Activated CD8-positive, alpha-beta T cell treated with anti-CD3 and anti-CD28 coated beads for 36 hours (primary cell): ENCODE data around the gene C11orf42. TPM values are rescaled to one million over a fixed set of nuclear protein-coding genes. Genes with fewer than 3 reads are reported as not detected.

ENCODE experiments used
- ATAC-seq: fragments of 200-7000 bp; cut with Tn5 transposase; one replicate; pipeline ENCODE4 v1.10.0; 2021; ENCODE audit warnings: mild to moderate bottlenecking, moderate library complexity
- CTCF ChIA-PET: fragments of 350-600 bp; sonication (Branson Sonifier 250); formaldehyde crosslinking; loops from one replicate; lab custom pipeline; 2021; ENCODE audit warnings: antibody characterized with exemption; lab: Charles Lee
- POLR2A ChIA-PET: fragments of 350-600 bp; sonication (Branson Sonifier 250); formaldehyde crosslinking; loops from one replicate; lab custom pipeline; 2021; ENCODE audit warnings: antibody characterized with exemption; lab: Charles Lee
- DNase-seq: peaks from one replicate; pipeline ENCODE4 v3.0.0-alpha.2; 2020
- H3K27ac Mint-ChIP-seq: one replicate; pipeline ENCODE4 v1.8.0; 2021; ENCODE audit warnings: mild to moderate bottlenecking, mixed read lengths
- H3K27me3 Mint-ChIP-seq: one replicate; pipeline ENCODE4 v1.8.0; 2021; ENCODE audit warnings: mixed read lengths
- H3K36me3 Mint-ChIP-seq: one replicate; pipeline ENCODE4 v1.8.0; 2021; ENCODE audit warnings: low read depth, mixed read lengths
- H3K4me1 Mint-ChIP-seq: one replicate; pipeline ENCODE4 v1.8.0; 2021; ENCODE audit warnings: low read depth, mixed read lengths
- H3K4me3 Mint-ChIP-seq: one replicate; pipeline ENCODE4 v1.8.0; 2021; ENCODE audit warnings: mild to moderate bottlenecking, moderate library complexity, mixed read lengths
- H3K9me3 Mint-ChIP-seq: one replicate; pipeline ENCODE4 v1.8.0; 2021; ENCODE audit warnings: mixed read lengths
- CTCF ChIP-seq: fragments of 200-600 bp; IDR thresholded peaks from one replicate; pipeline ENCODE4 v1.8.0; 2022; ENCODE audit warnings: antibody characterized with exemption, mild to moderate bottlenecking
- intact Hi-C: fragments of 100-400 bp; cut with micrococcal nuclease; formaldehyde crosslinking; loops from one replicate; pipeline ENCODE4 v1.10.0; 2022
- total RNA-seq, 2 experiments: library from RNA; stranded (reverse); gene quantifications; one replicate each; pipeline ENCODE4 v1.2.3, GENCODE V29; 2021

Gene C11orf42
- total RNA-seq, 2 experiments from 2014 or later: not detected

GRCh38 chr11:6228520-6228919, 23.2 kb downstream of the C11orf42 start:
- H3K36me3 Mint-ChIP-seq: peaks cover 4% of the 10 kb centered on the region
- H3K4me3 Mint-ChIP-seq: no peak overlapping the region
- POLR2A ChIA-PET: no interaction called here
- H3K4me1 Mint-ChIP-seq: peaks cover 52% of the 10 kb centered on the region
- H3K27me3 Mint-ChIP-seq: no peaks in the 10 kb centered on the region
- no peak for DNase-seq
- ATAC-seq: no peak
- no peak overlapping the region for H3K27ac Mint-ChIP-seq
- intact Hi-C loops: no loop called here
- TF ChIP-seq CTCF: no peak
- CTCF ChIA-PET: interaction anchor here (1.0 to 3.3 kb wide), 5 partner anchors 9 to 134 kb away, joined by 3 to 12 read pairs (median 8); no protein-coding TSS in a partner anchor
- H3K9me3 Mint-ChIP-seq: no peaks in the 10 kb centered on the region

- Mint-ChIP-seq H3K27ac (peak overlapping the region; percentile 13), H3K4me3 (no peak overlapping the region), H3K36me3 (peaks cover under 1% of the 10 kb centered on the region), H3K9me3 (no peaks in the 10 kb centered on the region), H3K4me1 (peaks cover 58% of the 10 kb centered on the region), H3K27me3 (no peaks in the 10 kb centered on the region)
- intact Hi-C loops: no loop called here
- CTCF ChIA-PET: interaction anchor here (0.8 to 3.3 kb wide), 8 partner anchors 8 to 214 kb away, joined by 3 to 12 read pairs (median 4); no protein-coding TSS in a partner anchor
- ATAC-seq (no peak), DNase-seq (peak; percentile 28)
- TF ChIP-seq CTCF: no peak
- POLR2A ChIA-PET: interaction anchor here (1.1 kb wide), 1 partner anchor 92 kb away, joined by 3 read pairs; no protein-coding TSS in a partner anchor
Observed at GRCh38 chr11:6229911-6230310, 24.6 kb downstream of the C11orf42 start.

GRCh38 chr11:6232899-6233298, 27.5 kb downstream of the C11orf42 start:
- no peaks in the 10 kb centered on the region for H3K36me3 Mint-ChIP-seq
- H3K27me3 Mint-ChIP-seq: no peaks in the 10 kb centered on the region

GRCh38 chr11:6233984-6234386, 28.6 kb downstream of the C11orf42 start:
- intact Hi-C loops: no loop called here
- H3K27ac Mint-ChIP-seq: peak overlapping the region; percentile 94
- no peaks in the 10 kb centered on the region for H3K27me3 Mint-ChIP-seq
- H3K36me3 Mint-ChIP-seq: no peaks in the 10 kb centered on the region
- CTCF ChIA-PET: interaction anchor here (1.0 to 6.1 kb wide), 4 partner anchors 18 to 129 kb away, joined by 3 to 45 read pairs (median 14); no protein-coding TSS in a partner anchor
- H3K9me3 Mint-ChIP-seq: no peaks in the 10 kb centered on the region
- DNase-seq (peak; percentile 24), ATAC-seq (no peak)
- H3K4me3 Mint-ChIP-seq: peak overlapping the region; percentile 93
- POLR2A ChIA-PET: interaction anchor here (0.7 kb wide), 1 partner anchor 32 kb away, joined by 4 read pairs; no protein-coding TSS in a partner anchor
- peaks cover 45% of the 10 kb centered on the region for H3K4me1 Mint-ChIP-seq
- no peak for TF ChIP-seq CTCF

More at GRCh38 chr11:6232899-6233298, 27.5 kb downstream of the C11orf42 start:
- ChIA-PET CTCF (interaction anchor here (0.6 to 1.8 kb wide), 3 partner anchors 19 to 130 kb away, joined by 3 to 4 read pairs (median 4); no protein-coding TSS in a partner anchor), POLR2A (interaction anchor here (1.2 kb wide), 1 partner anchor 1624 kb away, joined by 3 read pairs; no protein-coding TSS in a partner anchor)
- Mint-ChIP-seq H3K4me3 (peak overlapping the region; percentile 48), H3K9me3 (no peaks in the 10 kb centered on the region), H3K27ac (no peak overlapping the region), H3K4me1 (peaks cover 49% of the 10 kb centered on the region)
- no peak for ATAC-seq
- no peak for DNase-seq
- intact Hi-C loops: no loop called here
- no peak for TF ChIP-seq CTCF
